ENCODE measurements around the gene ADSS2.
A peak's percentile ranks its signal among the peaks of the same experiment; 100 is the strongest.
"Not testable (repeated sequence)": the region's sequence is repeated elsewhere in the genome, so short reads cannot be mapped to it uniquely, and the experiment has no call there.

Gene ADSS2

DNA sequence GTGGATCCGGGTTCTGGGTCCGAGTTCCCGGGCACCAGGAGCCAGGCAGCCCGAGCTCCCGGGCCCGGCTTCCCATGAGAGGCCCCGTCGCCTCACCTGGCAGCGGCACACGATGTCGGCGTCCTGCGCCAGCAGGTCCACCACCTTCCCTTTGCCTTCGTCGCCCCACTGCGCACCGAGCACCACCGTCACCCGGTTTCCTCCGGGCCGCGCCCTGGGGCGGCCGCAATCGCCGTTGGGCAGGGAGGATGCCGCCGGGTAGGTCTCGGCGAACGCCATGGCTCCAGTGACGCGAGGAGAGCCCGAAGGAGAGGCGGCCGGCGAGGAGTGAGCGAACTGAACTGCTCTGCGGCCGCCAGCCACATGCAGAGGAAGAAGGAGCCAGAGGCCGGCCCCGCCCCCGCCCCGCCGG is at the start of gene ADSS2:
Gene ADSS2 (minus strand): TSS at position 371 of the 412 bp plus-strand sequence. CDS start 92 bp downstream, at position 279.
- no peak for DNase-seq

DNA sequence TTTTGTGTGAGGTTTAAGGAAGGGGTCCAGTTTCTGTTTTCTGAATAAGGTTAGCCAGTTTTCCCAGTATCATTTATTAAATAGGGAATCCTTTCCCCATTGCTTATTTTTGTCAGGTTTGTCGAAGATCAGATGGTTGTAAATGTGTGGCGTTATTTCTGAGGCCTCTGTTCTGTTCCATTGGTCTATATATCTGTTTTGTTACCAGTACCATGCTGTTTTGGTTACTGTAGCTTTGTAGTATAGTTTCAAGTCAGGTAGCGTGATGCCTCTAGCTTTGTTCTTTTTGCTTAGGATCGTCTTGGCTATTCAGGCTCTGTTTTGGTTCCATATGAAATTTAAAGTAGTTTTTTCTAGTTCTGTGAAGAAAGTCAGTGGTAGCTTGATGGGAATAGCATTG is 48.8 kb upstream of the ADSS2 start:
- not testable (repeated sequence) for DNase-seq

DNA sequence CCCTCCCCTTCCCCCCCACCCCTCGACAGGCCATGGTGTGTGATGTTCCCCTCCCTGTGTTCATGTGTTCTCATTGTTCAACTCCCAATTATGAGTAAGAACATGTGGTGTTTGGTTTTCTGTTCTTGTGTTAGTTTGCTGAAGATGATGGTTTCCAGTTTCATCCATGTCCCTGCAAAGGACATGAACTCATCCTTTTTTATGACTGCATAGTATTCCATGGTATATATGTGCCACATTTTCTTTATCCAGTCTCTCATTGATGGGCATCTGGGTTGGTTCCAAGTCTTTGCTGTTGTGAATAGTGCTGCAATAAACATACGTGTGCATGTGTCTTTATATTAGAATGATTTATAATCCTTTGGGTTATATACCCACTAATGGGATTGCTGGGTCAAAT is 47.8 kb upstream of the ADSS2 start:
- DNase-seq = not testable (repeated sequence)

DNA sequence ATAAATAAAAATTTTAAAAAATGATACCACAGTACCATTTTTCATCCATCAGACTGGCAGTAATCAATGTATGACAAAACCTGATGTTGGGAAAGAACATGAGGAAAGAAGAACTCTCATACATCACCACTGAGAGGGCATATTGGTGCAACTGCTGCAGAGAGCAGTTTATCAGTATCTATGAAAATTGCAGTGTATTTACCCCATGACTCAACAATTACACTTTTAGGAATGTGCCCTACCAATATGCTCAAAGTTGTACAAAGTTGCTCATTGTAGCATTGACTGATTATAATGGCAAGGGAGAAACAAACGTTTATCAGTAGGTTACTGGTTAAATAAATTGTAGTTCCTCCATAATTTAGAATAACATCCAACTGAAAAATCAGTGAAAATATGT is 46.1 kb upstream of the ADSS2 start:
- no peak for DNase-seq

DNA sequence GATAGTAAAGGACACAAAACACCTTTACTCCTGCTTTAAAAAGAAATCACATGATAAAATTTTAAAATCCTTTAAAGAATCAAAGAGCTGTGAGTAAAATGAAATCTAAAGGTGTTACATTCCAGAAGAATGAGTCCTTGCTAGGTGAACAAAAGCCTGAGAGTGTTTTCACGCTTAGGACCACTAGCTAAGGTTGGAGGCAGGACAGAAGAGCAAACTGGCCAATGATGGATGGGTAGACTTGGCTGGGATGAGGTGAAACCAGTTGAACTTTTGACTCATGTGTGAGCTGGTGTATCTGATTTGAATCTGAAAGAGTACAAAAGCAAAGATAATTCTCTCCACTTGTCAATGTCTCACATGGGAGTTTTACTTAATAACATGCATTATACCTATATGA is 44.5 kb upstream of the ADSS2 start:
- DNase-seq = no peak

DNA sequence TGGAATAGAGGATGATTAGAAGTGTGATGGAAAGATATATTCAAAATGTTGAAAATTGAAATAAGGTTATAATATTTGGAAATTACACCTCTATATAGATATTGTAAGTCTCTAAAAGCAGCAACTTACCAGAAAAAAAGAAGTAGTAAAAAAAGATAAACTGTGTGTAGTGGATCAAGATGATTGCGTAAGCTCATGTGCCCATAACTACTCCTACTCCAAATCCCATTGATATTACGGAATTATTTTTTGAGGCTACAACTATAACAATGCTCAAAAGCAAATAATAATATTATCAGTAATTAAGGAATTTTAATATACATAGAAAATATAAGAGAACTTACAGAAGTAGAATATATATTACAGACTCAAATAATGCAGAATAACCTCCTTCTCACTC is 42.9 kb upstream of the ADSS2 start:
- DNase-seq = no peak

DNA sequence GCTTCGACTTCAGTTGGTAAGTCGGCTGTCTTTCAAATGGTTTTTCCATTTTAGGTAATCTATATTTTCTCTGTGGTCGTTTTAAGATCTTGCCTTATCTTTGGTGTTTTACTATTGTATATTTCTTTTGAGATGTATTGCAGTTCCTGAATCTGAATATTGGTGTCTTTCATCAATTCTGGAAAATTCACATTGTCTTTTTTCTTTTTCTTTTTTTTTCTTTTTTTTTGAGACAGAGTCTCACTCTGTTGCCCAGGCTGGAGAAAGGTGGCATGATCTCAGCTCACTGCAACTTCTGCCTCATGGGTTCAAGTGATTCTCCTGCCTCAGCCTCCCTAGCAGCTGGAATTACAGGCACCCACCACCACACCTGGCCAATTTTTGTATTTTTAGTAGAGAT is 33.3 kb upstream of the ADSS2 start:
- not testable (repeated sequence) for DNase-seq

DNA sequence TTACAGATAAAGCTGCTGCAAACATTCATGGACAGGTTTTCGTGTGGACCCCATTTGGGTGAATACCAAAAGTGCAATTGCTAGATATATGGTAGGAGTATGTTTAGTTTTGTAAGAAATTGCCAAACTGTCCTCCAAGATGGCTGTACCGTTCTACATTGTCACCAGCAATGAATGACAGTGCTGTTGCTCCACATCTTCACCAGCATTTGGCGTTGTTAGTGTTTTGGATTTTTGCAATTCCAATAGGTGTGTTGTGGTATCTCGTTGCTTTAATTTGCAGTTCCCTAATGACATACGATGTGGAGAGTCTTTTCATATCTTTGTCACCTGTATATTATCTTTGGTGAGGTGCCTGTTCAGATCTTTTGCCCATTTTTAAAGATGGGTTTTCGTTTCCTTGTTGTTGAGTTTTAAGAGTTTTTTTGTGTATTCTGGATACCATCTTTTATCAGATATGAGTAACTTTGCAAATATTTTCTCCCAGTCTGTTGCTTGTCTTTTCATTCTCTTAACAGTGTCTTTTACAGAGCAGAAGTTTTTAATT is 21.4 kb upstream of the ADSS2 start:
- DNase-seq = no peak

DNA sequence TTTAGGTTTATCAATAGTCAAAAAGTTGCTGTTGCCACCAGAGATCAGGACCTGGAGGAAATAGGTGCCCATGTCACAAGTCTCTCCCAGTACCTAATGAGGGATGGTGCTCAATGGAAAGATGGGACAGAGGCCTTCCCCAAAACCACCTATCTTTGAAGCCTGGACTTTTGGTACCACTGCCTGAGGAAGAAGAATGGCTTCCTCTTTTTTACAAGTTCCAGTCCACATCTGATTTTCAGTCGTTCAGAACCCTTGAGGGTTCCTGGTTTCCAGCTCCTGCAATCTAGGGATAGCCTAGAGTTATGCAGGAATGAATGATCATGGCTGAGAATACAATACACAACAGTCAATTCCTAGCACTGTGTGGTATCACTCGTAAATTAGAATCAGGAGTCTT is 15.0 kb upstream of the ADSS2 start:
- no peak for DNase-seq

DNA sequence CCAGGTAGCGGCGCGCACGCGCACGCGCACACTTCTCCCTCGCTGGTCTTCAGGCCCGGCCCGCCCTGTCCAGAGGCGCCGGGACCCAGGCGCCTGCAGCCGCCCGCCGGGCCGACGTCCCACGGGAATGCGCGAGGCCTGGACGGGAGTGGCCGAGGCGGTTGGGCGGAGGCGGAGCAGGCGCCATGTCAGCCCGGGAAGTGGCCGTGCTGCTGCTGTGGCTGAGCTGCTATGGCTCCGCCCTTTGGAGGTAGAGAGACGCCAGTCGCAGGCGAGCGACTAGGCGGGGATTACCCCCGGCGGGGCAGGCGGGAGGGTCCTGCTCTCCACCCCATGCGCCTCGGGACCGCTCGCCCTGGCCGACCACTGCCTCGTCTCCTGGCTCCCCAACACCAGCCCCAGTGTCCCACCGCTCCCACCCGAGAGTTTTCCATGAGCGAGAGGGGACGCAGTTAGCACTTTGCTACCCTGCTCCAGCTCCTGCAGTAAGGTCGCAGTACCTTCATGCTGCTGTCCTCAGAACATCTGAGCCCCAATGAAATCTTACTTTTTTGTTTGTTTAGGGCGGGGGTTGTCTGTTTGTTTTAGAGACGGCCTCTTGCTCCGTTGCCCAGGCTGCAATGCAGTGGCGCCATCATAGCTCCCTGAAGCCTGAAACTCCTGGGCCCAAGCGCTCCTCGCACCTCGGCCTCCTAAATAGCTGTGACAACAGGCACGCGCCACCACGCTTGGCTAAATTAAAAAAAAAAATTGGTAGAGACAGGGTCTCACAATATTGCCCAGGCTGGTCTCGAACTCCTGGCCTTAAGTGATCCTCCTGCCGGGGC is 9.7 kb upstream of the ADSS2 start, which contains the start of gene CATSPERE:
Gene CATSPERE (plus strand): TSS at position 29 of the 827 bp plus-strand sequence. CDS start 157 bp downstream, at position 186.
- DNase-seq = peak; percentile 73 to 79

DNA sequence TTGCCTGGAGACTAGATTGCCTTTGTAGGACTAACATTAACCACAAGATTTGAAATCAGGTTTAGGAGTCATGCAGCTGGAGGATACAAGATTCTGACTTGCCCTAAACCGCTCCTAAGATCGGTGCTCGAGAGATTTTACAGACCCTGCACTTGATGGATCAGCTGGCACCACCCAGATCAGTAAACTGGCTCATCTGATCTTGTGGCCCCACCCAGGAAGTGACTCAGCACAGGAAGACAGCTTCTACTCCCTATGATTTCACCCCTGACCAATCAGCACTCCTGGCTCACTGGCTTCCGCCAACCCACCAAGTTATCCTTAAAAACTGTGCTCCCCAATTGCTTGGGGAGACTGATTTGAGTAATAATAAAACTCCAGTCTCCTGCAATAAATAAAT is 8.5 kb upstream of the ADSS2 start:
- DNase-seq = peak in 1 of 2 donors; percentile 13

DNA sequence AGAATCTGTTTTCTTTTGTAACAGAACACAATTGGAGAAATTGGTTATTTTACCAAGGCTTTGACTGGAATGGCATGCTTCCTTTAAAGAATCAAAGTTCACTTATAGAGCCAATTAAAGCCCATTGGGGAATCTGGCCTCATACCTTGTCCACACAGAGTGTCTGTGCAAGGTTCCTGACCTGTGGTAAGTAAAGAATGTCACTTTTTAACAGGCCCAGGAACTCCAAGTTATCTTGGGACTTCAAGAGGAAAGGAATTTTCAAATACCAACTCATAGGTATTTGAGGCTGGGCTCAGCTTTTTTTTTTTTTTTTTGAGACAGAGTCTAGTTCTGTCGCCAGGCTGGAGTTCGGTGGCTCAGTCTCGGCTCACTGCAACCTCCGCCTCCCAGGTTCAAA is 7.1 kb upstream of the ADSS2 start:
- DNase-seq = no peak

DNA sequence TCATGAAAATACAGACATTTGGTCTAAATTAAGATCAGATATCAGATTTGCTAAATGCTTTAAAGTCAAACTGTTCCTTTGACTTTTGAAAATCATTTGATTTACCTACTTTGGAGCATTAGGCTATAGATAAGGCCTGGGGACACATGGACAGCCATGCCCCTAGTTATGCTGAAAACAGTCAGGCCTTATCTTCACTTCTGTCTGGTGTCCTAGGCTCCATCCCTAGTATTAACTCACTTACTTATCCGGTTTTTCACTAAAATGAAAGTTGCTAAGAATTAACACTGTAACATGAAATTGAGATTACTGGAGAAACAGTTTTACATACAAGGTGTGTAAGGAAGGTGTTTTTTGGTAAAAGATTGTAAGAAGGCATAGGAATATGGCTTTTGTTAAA is 4.9 kb upstream of the ADSS2 start:
- no peak for DNase-seq

DNA sequence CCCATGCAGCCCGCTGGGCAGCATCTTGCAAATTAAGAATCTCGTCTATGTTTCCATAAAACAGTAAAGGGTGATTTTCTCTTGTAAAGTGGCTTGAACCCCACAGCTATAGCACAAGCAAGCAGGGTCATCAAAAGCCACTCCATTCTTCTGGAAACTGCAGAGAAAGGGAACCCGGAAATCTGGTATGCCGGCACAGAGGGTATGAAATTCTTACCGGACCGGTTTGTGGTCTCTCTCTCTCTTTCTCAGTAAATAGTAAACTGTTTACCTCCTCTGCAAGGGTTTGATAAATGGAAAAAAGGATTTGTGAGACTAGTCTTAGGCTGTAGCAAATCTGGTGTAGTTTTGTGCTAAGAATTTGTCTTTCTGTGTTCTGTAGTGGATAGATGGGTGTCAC is 2.7 kb upstream of the ADSS2 start:
- DNase-seq = no peak

DNA sequence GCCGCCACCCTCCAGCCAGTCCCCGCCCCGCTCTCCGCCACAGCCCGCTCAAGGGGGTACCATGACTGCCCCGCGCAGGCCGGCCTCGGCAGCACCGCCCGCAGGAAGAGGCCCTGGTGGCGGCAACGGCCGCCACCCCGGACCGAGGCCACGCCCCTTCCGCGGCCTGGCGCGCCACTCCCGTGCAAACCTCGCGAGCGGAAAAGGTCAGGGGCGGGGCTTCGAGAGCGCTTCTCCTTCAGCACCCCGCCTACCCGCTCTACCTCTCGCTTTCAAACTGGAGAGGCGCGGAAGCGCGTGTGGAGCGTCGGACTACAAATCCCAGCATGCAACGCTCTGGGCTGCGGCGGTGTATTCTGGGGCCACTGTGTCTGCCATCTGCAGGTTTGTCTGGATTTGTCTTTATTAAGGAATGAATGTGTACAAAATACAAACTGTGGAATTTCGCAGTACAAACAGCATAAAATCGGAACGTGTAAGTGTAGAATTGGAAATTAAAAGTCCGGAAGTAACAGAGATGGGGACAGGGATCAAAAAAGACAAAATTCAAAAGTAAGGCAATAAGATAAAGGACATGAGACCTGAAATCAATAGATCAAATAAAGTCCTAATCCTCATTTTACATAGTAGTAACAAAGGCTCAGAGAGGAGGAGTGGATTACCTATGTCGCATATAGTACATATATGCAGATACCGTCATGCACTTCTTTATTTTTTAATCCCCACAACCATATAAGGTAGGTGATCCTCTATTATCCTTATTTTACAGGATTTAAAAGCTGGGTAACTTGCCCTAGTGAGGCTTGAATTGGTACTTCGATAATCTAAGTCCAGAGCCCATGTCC is 464 bp upstream of the ADSS2 start:
- peak; percentile 99 for DNase-seq

DNA sequence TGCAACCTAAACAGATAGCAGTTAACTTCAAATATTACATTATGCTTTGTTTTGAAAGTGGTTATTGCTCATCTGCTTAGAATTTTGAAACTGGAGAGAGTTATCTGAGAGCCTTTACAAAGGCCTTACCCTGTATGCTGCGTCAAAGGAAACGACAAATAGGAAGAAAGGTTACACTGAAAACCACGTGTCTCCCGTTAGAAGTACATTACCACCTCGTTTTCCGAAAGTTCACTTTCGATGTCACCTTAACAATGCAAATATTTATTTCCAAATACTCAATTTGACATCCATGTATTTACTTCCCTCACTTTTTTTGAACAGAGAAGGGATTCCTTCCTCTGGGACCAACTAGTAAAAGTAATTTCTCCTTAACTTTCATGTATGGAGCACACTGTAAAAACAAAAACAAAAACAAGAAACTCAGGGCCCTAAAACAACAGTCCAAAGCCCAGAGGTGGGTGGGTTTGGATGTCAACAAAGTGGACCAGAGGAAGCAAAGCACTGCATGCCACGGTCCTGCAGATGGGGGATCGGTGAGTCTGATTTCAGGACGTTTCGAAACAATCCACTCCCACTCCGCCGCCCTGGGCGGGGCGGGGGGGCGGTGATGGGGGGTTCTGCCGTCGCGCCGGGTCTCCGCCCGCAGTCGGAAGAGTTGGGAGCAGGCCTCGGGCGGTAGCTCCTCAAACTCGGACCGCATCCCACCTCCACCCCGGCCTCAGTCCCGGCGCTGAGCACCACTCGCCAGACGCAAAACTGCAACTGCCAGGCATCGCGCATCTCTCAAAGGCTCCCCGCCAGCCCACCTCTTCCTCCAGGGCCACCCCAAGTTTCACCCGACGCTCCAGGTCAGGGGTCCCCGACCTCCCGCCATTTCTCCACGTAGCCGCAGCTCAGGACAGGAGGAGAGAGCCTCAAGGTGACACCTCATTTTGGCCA is 841 bp downstream of the ADSS2 start:
- DNase-seq = peak; percentile 49 to 71

DNA sequence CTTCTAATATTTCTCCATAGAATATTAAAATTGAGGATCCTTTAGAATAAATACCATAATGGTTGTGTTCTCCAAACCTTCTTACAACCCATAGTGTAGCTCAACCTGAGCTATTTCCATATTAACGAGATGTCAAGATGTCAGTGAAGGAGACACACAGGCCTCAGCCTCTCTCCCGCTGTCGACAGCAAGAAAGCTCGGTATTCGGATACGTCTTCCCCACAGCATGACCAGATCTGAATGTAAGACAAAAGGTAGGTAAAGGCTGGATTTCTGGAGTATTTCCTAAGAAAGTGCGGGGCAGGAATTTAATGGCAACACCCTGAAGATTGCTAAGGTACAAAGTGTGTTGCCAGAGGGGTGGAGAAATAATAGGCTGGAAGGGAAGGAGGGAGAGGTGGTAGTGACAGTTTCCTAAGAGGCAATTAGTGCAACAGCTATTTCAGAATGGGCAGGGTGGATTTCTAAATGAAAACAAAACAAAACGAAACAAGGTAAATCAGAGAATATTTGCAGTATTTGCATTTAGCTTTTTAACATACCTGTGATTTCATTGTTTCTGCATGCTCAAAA is 1.7 kb downstream of the ADSS2 start:
- DNase-seq = no peak

DNA sequence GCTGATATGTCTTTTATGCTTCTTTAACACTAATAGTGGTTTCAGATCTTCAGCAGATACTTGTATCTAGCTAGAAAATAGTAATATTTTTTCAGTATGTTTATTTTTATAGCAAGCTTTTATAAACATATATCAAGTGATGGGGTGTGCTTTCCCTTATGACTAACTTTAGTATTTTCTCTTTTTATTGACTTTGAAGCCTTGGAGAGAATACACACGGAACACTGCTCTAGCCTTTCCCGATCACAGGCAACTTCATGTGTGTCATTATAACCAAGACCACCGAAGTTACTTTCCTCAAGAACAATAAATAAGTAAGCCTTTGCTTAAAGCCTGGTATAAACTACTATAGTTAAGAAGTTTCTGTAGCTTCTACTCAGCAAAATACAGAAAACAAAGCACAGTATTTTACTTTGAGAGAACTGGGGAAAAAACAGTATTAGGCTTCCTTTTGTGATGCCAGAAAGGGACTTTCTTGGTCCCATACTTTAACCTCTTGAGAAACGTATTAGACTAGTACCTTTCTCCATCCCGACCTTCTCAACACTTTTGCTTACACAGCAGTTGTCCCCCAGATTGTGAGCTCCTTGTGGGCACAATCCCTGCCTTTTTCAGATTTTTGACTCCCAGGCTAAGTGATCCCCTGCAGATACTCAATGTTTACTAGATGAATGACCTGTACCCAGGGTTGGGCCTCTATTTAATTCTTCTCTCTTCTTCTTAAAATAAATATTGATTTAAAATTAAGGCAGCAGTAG is 3.3 kb downstream of the ADSS2 start:
- DNase-seq = no peak

DNA sequence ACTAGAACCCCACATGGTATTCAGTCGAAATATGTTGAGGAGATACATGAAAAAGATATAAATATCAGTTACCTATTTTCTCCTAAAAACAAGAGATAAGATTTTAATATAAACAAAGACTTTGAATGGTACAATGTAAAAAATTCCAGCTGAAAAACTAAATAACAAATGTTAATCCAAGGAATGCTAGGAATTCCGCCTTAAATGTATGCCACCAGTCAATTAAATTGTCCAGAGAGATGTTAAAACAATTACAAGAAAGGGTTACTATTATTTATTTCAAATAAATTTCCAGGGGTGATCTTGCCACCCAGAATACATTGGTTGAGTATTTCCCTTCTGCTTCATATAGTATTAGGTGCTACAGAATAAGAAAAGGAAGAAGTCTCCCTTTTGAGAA is 4.2 kb downstream of the ADSS2 start:
- DNase-seq = no peak

DNA sequence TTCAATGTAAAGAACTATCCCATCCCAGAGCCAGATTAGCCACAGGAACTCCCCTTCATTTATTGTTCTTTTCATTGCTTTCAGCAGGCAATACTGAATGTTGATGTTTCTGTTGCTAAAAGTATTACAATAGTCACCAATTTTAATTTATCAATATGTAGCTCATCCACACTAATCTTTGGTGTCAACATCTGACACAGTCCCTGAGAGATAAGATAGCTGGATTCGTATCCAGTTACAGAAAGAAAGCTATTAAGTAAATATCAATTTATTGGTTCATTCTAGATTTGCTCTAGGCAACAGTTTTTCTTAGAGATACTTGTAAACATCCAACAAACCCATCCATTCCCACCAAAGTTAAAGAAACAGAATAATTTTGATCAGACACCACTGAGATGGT is 4.7 kb downstream of the ADSS2 start:
- DNase-seq = no peak
